ENCODE data around the gene SLC22A4.

The SLC22A4 gene

DNA sequence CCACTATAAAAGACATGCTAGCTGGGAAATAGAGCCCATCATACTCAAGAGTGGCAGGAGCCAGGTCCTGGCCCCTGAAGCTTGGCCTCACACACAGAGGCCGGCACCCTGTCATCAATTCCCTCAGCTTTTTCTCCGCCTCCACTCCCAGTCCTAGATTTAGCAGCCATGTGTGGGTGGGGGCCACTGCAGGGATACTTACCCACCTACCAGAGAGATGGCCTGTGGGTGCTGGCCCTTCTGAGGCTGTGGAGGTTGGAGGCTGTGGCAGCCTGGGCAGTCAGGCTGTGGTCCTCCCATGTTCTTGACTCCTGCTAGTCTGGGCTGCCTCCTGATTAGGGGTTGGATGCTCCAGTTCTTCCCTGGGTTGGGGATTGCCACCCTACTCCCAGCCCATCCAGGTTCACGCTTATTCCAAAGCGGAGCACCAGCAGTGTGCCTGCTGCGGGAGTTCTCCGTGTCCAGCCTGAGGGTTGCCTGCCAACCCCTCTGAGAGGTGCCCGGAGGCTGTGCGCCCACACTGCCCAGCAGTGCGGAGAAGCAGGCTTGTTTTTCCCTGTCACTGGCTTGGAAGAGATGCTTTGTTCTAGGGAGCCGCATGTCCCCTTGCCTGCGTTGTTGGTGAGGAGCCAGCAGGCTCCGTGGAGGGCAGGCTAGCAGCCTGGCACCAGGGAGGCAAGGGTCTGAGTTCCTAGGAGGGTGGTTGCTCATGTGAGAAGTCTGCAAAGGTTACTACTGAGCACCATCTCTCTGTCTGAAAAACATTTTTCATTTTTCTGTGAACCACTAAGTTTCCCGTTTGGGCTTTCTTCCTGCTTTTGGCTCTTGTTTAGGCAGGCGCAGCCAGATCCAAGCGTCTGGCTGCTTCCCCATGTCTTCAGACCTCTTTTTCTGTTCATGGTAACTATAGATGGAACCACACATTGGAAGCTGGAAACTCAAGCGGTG, 82.8 kb downstream of the SLC22A4 start:
- TF ChIP-seq POLR2A (IDR thresholded peaks at IDR 0.05; ENCODE audit: low read depth, low read length), result no peak
- FAIRE-seq (no peak), DNase-seq (ENCODE audit: insufficient read length) (no peak)

DNA sequence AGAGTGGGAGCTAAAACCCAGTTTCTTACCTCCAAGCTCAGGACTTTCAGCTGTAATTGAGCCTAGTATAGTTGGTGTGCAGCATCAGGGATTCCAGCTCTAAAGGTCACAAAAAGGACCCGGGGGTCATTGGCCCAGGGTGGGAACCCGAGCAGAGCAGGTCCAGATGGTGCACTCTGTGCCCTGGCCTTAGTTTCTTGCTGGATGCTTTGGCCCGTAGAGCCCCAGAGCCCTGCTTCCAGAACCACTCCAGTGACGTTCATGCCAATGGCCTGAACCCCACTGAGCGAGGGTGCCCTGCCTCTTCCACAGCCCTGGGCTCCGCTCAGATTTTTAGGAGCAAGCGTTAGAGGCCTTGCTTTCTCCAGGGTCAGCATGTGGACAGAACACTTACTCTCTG, 83.5 kb downstream of the SLC22A4 start:
- FAIRE-seq, result no peak
- no peak for DNase-seq (ENCODE audit: insufficient read length)

DNA sequence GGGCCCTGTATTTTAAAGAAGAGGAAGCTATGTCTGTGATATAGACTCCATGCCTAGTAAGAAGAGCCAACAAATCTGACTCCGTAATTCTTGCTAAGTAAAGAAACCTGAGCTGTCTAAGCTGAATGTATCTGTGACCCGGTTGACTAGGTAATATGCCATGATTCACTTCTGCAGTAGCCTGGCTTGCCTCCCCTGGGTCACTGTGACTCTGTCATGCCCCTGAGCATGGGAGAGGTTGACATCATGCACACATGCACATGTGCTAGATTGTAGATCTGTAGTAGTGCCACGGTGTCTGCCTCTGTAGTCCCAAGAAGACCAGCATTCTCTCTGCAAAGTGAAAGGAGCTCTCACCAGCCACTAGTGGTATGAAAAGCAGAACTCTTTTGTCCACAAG, 84.4 kb downstream of the SLC22A4 start:
- DNase-seq (ENCODE audit: insufficient read length) (no peak), FAIRE-seq (no peak)
- TF ChIP-seq TAF1 (IDR thresholded peaks at IDR 0.05; ENCODE audit: borderline replicate concordance, low read depth, low read length) (no peak), POLR2AphosphoS5 (IDR thresholded peaks at IDR 0.05; ENCODE audit: low read depth, low read length) (no peak), POLR2A (IDR thresholded peaks at IDR 0.05; ENCODE audit: low read depth, low read length) (no peak)

More for the DNA sequence above, 83.5 kb downstream of the SLC22A4 start:
- no peak for TF ChIP-seq POLR2A (IDR thresholded peaks at IDR 0.05; ENCODE audit: low read depth, low read length)
- no peak for TF ChIP-seq TAF1 (IDR thresholded peaks at IDR 0.05; ENCODE audit: borderline replicate concordance, low read depth, low read length)
- no peak for TF ChIP-seq POLR2AphosphoS5 (IDR thresholded peaks at IDR 0.05; ENCODE audit: low read depth, low read length)

- TF ChIP-seq POLR2A (IDR thresholded peaks at IDR 0.05; ENCODE audit: low read depth, low read length) (no peak), TAF1 (IDR thresholded peaks at IDR 0.05; ENCODE audit: borderline replicate concordance, low read depth, low read length) (no peak), POLR2AphosphoS5 (IDR thresholded peaks at IDR 0.05; ENCODE audit: low read depth, low read length) (no peak)
- no peak for FAIRE-seq
Measured at GRCh38 chr5:132380047-132380446, 85.9 kb downstream of the SLC22A4 start.

DNA sequence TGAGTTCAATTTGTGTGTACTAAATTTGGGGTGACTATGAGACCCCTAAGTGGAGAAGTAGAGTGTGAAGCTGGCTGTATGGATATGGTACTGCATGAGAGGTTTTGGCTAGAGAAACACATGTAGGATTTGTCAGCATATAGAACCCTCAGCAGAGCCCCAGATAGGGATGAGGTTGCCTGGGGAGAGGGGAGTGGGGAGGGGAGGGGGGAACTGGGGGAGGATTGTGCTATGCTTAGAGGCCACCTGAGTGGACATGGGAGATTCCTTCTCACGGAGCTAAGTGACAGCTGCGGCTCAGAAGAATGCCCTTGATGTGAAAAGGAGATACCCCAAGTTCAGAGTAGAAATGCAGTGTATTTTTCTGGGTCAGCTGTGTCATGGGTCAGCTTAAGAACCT, 86.5 kb downstream of the SLC22A4 start:
- no peak for DNase-seq (ENCODE audit: insufficient read length)
- no peak for FAIRE-seq
- no peak for TF ChIP-seq POLR2AphosphoS5 (IDR thresholded peaks at IDR 0.05; ENCODE audit: low read depth, low read length)
- TF ChIP-seq POLR2A (IDR thresholded peaks at IDR 0.05; ENCODE audit: low read depth, low read length), result no peak
- no peak for TF ChIP-seq TAF1 (IDR thresholded peaks at IDR 0.05; ENCODE audit: borderline replicate concordance, low read depth, low read length)

More at GRCh38 chr5:132380047-132380446, 85.9 kb downstream of the SLC22A4 start:
- DNase-seq (ENCODE audit: insufficient read length), result no peak

GRCh38 chr5:132381614-132382013, 87.4 kb downstream of the SLC22A4 start:
- FAIRE-seq (no peak), DNase-seq (ENCODE audit: insufficient read length) (no peak)
- no peak for TF ChIP-seq TAF1 (IDR thresholded peaks at IDR 0.05; ENCODE audit: borderline replicate concordance, low read depth, low read length)
- no peak for TF ChIP-seq POLR2AphosphoS5 (IDR thresholded peaks at IDR 0.05; ENCODE audit: low read depth, low read length)
- no peak for TF ChIP-seq POLR2A (IDR thresholded peaks at IDR 0.05; ENCODE audit: low read depth, low read length)

GRCh38 chr5:132383261-132383660, 89.1 kb downstream of the SLC22A4 start:
- DNase-seq (ENCODE audit: insufficient read length), result no peak
- no peak for TF ChIP-seq POLR2A (IDR thresholded peaks at IDR 0.05; ENCODE audit: low read depth, low read length)
- no peak for TF ChIP-seq POLR2AphosphoS5 (IDR thresholded peaks at IDR 0.05; ENCODE audit: low read depth, low read length)
- TF ChIP-seq TAF1 (IDR thresholded peaks at IDR 0.05; ENCODE audit: borderline replicate concordance, low read depth, low read length), result no peak
- no peak for FAIRE-seq

DNA sequence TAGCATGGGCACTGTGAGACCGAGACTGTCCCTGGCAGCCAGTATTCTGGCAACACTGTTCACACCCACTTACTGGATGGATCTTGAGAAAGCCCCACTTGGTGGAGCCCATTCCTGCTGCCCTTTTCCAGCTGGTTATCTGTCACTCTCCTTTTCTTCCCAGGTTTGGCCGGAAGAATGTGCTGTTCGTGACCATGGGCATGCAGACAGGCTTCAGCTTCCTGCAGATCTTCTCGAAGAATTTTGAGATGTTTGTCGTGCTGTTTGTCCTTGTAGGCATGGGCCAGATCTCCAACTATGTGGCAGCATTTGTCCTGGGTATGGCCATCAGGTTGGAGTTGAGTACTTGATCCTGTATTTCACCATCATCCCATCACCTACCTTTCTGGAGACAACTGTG, 89.8 kb downstream of the SLC22A4 start:
- FAIRE-seq (no peak), DNase-seq (ENCODE audit: insufficient read length) (no peak)
- TF ChIP-seq TAF1 (IDR thresholded peaks at IDR 0.05; ENCODE audit: borderline replicate concordance, low read depth, low read length) (no peak), POLR2AphosphoS5 (IDR thresholded peaks at IDR 0.05; ENCODE audit: low read depth, low read length) (no peak), POLR2A (IDR thresholded peaks at IDR 0.05; ENCODE audit: low read depth, low read length) (no peak)

- no peak for FAIRE-seq
- no peak for DNase-seq (ENCODE audit: insufficient read length)
- no peak for TF ChIP-seq POLR2AphosphoS5 (IDR thresholded peaks at IDR 0.05; ENCODE audit: low read depth, low read length)
- TF ChIP-seq POLR2A (IDR thresholded peaks at IDR 0.05; ENCODE audit: low read depth, low read length), result no peak
- TF ChIP-seq TAF1 (IDR thresholded peaks at IDR 0.05; ENCODE audit: borderline replicate concordance, low read depth, low read length), result no peak
Measured at GRCh38 chr5:132384506-132385050, 90.4 kb downstream of the SLC22A4 start.

DNA sequence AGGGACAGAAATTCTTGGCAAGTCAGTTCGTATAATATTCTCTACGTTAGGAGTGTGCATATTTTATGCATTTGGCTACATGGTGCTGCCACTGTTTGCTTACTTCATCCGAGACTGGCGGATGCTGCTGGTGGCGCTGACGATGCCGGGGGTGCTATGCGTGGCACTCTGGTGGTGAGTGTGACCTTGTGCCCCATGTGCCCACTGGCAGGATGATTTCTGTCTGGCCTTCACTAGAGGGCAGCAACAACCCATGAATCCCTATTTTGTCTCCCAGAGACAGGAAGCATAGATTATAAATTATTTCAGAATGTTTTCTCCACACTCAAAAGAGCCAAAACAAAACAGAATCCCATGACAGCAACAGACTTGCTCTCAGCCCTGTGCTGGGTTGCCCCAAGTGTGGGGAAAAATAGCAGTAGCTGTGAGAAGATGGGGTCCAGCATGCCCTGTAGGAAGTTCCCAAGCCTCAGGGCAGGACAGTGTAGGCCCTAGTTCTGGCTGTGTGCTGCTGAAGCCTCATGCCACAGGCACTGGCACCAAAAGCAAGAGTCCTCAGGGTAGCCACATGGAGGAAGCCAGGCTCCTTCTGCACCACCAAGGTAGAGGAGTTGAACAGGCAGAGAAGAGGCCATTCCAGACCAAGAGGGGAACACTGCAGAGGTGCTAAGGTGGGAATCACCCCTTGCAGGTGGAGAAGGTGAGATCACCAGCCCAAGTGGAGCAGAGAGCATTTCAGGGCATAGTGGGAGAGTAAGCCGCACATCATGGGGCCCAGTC, 91.3 kb downstream of the SLC22A4 start:
- peak; percentile 90 for FAIRE-seq

GRCh38 chr5:132386644-132387286, 92.6 kb downstream of the SLC22A4 start:
- FAIRE-seq, result peak; percentile 79
- peak; percentile 66 for DNase-seq (ENCODE audit: insufficient read length)
- no peak for TF ChIP-seq TAF1 (IDR thresholded peaks at IDR 0.05; ENCODE audit: borderline replicate concordance, low read depth, low read length)
- no peak for TF ChIP-seq POLR2AphosphoS5 (IDR thresholded peaks at IDR 0.05; ENCODE audit: low read depth, low read length)
- TF ChIP-seq POLR2A (IDR thresholded peaks at IDR 0.05; ENCODE audit: low read depth, low read length), result no peak

More for the DNA sequence above, 91.3 kb downstream of the SLC22A4 start:
- peak; percentile 35 for DNase-seq (ENCODE audit: insufficient read length)
- no peak for TF ChIP-seq TAF1 (IDR thresholded peaks at IDR 0.05; ENCODE audit: borderline replicate concordance, low read depth, low read length)
- no peak for TF ChIP-seq POLR2A (IDR thresholded peaks at IDR 0.05; ENCODE audit: low read depth, low read length)
- TF ChIP-seq POLR2AphosphoS5 (IDR thresholded peaks at IDR 0.05; ENCODE audit: low read depth, low read length), result no peak
